SKM-1 (cell line): ENCODE measurements around the gene SNED1.

ENCODE experiments used
- DNase-seq: peaks from one replicate; lab custom pipeline; 2025; ENCODE audit not compliant: unreplicated experiment; lab: John Stamatoyannopoulos, UW

The SNED1 gene

GRCh38 chr2:241020629-241021190, 22.3 kb downstream of the SNED1 start:
- DNase-seq, result no peak

- no peak for DNase-seq
Measured at GRCh38 chr2:241025639-241026038, 27.2 kb downstream of the SNED1 start.

GRCh38 chr2:241029599-241030332, 31.3 kb downstream of the SNED1 start:
- no peak for DNase-seq

GRCh38 chr2:241030333-241030680, 31.9 kb downstream of the SNED1 start:
- DNase-seq, result no peak

GRCh38 chr2:241030883-241031282, 32.5 kb downstream of the SNED1 start:
- DNase-seq, result no peak

- no peak for DNase-seq
Measured at GRCh38 chr2:241031436-241032165, 33.2 kb downstream of the SNED1 start.

GRCh38 chr2:241033336-241033987, 35.0 kb downstream of the SNED1 start:
- DNase-seq, result no peak

- DNase-seq, result no peak
Measured at GRCh38 chr2:241033994-241034393, 35.6 kb downstream of the SNED1 start.

- no peak for DNase-seq
Measured at GRCh38 chr2:241034490-241035141, 36.2 kb downstream of the SNED1 start.

GRCh38 chr2:241035142-241035817, 36.9 kb downstream of the SNED1 start:
- DNase-seq, result no peak

GRCh38 chr2:241035818-241036396, 37.5 kb downstream of the SNED1 start:
- DNase-seq, result no peak

GRCh38 chr2:241036397-241036963, 38.1 kb downstream of the SNED1 start:
- DNase-seq, result no peak

GRCh38 chr2:241036964-241037421, 38.6 kb downstream of the SNED1 start:
- DNase-seq, result no peak

GRCh38 chr2:241037498-241037897, 39.1 kb downstream of the SNED1 start:
- DNase-seq, result no peak

GRCh38 chr2:241038374-241039180, 40.2 kb downstream of the SNED1 start:
- no peak for DNase-seq

- no peak for DNase-seq
Measured at GRCh38 chr2:241039416-241039815, 41.0 kb downstream of the SNED1 start.

- no peak for DNase-seq
Measured at GRCh38 chr2:241040081-241040803, 41.8 kb downstream of the SNED1 start.

GRCh38 chr2:241041589-241042158, 43.3 kb downstream of the SNED1 start:
- DNase-seq, result no peak
